GM10266 (cell line): ENCODE results near the gene ACSL6.
"Not testable (repeated sequence)": the region's sequence is repeated elsewhere in the genome, so short reads cannot be mapped to it uniquely, and the experiment has no call there.

Experiments
- DNase-seq: peaks from one replicate; pipeline ENCODE4 v3.0.0; 2012; ENCODE audit errors: extremely low spot score
- TF ChIP-seq, protein P1 (sequence below): IDR thresholded peaks from 2 replicates; pipeline ENCODE4 v1.5.1; 2012; ENCODE audit warnings: mild to moderate bottlenecking, low read depth; ENCODE audit not compliant: control insufficient read depth, insufficient read depth; ENCODE audit errors: missing control alignments

ACSL6 gene

DNA sequence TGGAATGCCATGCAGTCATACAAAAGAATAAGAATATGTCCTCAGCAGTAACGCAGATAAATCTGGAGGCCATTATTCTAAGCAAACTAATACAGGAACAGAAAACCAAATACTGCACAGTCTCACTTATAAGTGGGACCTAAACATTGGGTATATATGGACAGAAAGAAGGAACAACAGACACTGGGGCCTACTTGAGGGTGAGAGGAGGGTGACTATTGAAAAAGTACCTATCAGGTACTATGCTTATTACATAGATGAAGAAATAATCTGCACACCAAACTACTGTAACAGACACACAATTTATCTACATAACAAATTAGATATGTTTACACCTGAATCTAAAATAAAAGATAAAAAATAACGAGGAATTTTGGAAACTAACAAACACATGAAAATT, 104.8 kb downstream of the ACSL6 start:
- DNase-seq = no peak
- TF ChIP-seq, protein P1, sequence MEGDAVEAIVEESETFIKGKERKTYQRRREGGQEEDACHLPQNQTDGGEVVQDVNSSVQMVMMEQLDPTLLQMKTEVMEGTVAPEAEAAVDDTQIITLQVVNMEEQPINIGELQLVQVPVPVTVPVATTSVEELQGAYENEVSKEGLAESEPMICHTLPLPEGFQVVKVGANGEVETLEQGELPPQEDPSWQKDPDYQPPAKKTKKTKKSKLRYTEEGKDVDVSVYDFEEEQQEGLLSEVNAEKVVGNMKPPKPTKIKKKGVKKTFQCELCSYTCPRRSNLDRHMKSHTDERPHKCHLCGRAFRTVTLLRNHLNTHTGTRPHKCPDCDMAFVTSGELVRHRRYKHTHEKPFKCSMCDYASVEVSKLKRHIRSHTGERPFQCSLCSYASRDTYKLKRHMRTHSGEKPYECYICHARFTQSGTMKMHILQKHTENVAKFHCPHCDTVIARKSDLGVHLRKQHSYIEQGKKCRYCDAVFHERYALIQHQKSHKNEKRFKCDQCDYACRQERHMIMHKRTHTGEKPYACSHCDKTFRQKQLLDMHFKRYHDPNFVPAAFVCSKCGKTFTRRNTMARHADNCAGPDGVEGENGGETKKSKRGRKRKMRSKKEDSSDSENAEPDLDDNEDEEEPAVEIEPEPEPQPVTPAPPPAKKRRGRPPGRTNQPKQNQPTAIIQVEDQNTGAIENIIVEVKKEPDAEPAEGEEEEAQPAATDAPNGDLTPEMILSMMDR = no peak

DNA sequence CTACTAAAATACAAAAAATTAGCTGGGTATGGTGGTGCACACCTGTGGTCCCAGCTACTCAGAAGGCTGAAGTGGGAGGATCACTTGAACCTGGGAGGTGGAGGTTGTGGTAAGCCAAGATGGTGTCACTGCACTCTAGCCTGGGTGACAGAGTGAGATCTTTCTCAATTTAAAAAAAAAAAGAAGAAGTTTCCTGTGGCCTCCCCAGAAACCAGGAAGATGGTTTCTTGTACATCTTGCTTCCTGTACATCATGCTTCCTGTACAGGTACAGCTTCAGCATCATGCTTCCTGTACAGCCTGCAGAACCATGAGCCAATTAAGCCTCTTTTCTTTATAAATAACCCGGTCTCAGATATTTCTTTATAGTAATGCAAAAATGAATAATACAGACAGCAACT, 109.2 kb downstream of the ACSL6 start:
- not testable (repeated sequence) for DNase-seq
